ENCODE measurements around the gene SLC35F5.

- TF ChIP-seq POLR2AphosphoS5 (IDR thresholded peaks at IDR 0.05; ENCODE audit: low read depth) (no peak), CREB1 (CRISPR knock-in tag; IDR thresholded peaks at IDR 0.05; ENCODE audit: low read depth) (no peak), EZH2 (IDR thresholded peaks at IDR 0.05; ENCODE audit: low read depth, unreplicated experiment) (no peak), ZNF331 (CRISPR knock-in tag; IDR thresholded peaks at IDR 0.05; ENCODE audit: low read depth) (no peak), ZNF114 (CRISPR knock-in tag; IDR thresholded peaks at IDR 0.05) (no peak)
- TF ChIP-seq, protein P1, sequence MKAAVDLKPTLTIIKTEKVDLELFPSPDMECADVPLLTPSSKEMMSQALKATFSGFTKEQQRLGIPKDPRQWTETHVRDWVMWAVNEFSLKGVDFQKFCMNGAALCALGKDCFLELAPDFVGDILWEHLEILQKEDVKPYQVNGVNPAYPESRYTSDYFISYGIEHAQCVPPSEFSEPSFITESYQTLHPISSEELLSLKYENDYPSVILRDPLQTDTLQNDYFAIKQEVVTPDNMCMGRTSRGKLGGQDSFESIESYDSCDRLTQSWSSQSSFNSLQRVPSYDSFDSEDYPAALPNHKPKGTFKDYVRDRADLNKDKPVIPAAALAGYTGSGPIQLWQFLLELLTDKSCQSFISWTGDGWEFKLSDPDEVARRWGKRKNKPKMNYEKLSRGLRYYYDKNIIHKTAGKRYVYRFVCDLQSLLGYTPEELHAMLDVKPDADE (IDR thresholded peaks at IDR 0.05), result no peak
- TF ChIP-seq, protein P2, sequence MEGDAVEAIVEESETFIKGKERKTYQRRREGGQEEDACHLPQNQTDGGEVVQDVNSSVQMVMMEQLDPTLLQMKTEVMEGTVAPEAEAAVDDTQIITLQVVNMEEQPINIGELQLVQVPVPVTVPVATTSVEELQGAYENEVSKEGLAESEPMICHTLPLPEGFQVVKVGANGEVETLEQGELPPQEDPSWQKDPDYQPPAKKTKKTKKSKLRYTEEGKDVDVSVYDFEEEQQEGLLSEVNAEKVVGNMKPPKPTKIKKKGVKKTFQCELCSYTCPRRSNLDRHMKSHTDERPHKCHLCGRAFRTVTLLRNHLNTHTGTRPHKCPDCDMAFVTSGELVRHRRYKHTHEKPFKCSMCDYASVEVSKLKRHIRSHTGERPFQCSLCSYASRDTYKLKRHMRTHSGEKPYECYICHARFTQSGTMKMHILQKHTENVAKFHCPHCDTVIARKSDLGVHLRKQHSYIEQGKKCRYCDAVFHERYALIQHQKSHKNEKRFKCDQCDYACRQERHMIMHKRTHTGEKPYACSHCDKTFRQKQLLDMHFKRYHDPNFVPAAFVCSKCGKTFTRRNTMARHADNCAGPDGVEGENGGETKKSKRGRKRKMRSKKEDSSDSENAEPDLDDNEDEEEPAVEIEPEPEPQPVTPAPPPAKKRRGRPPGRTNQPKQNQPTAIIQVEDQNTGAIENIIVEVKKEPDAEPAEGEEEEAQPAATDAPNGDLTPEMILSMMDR (conservative IDR thresholded peaks at IDR 0.05; ENCODE audit: low read depth in 2 of 2), result no peak
- TF ChIP-seq, protein P3, sequence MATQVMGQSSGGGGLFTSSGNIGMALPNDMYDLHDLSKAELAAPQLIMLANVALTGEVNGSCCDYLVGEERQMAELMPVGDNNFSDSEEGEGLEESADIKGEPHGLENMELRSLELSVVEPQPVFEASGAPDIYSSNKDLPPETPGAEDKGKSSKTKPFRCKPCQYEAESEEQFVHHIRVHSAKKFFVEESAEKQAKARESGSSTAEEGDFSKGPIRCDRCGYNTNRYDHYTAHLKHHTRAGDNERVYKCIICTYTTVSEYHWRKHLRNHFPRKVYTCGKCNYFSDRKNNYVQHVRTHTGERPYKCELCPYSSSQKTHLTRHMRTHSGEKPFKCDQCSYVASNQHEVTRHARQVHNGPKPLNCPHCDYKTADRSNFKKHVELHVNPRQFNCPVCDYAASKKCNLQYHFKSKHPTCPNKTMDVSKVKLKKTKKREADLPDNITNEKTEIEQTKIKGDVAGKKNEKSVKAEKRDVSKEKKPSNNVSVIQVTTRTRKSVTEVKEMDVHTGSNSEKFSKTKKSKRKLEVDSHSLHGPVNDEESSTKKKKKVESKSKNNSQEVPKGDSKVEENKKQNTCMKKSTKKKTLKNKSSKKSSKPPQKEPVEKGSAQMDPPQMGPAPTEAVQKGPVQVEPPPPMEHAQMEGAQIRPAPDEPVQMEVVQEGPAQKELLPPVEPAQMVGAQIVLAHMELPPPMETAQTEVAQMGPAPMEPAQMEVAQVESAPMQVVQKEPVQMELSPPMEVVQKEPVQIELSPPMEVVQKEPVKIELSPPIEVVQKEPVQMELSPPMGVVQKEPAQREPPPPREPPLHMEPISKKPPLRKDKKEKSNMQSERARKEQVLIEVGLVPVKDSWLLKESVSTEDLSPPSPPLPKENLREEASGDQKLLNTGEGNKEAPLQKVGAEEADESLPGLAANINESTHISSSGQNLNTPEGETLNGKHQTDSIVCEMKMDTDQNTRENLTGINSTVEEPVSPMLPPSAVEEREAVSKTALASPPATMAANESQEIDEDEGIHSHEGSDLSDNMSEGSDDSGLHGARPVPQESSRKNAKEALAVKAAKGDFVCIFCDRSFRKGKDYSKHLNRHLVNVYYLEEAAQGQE (IDR thresholded peaks at IDR 0.05; ENCODE audit: unreplicated experiment), result no peak
Measured at GRCh38 chr2:113762377-113763118, 6.1 kb upstream of the SLC35F5 start.

All from GM23338 (cell line).